ENCODE results near the gene UQCR10. TPM values are rescaled to one million over a fixed set of nuclear protein-coding genes. Genes with fewer than 3 reads are reported as not detected.

Gene UQCR10
- total RNA-seq, 1 experiment from 2014 or later: 93.7 TPM

DNA sequence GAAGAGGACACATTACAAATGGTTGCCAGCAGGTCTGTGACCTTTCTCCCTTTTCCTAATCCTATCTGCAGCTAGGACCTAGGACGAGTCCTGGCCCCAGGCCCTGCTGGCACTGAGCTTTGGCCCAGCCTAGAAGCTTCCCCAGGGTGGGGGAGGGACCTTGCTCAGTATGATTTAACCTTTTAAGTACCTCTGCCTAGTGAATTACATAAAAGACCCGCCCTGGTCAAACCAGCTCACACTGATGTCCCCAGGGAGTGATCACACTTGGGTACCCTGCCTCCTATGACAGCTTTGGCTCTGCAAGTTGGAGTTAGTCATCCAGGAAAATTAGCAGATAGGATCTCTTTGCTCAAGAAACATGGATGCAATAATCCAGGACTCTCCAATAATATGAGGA lies 49.0 kb downstream of the UQCR10 start:
- Histone ChIP-seq H3K4me3 (ENCODE audit: low read depth in 2 of 2, low read length in 2 of 2) (no peak overlapping the region), H3K9me3 (ENCODE audit: control insufficient read depth, insufficient read depth, low read depth, low read length) (no peaks in the 10 kb centered on the region), H3K36me3 (ENCODE audit: control insufficient read depth, insufficient read depth, low read length) (peaks cover 6% of the 10 kb centered on the region), H3K27ac (ENCODE audit: low read length) (no peak overlapping the region), H3K27me3 (ENCODE audit: control insufficient read depth, insufficient read depth, low read length) (no peaks in the 10 kb centered on the region), H3K4me1 (ENCODE audit: control insufficient read depth, insufficient read depth, low read length) (no peaks in the 10 kb centered on the region)
- BruUV-seq (replicated peaks): no TSS peak
- ATAC-seq (no peak), DNase-seq (ENCODE audit: low read depth, low spot score) (no peak)
- in situ Hi-C loops (cut with HindIII; ENCODE audit: low pct_unique_long_range_greater_than_20kb, low sequenced_read_pairs) (no loop called here), intact Hi-C loops (cut with micrococcal nuclease; ENCODE audit: unreplicated experiment) (no loop called here)
- TF ChIP-seq SIN3A (IDR thresholded peaks at IDR 0.05; ENCODE audit: borderline replicate concordance, insufficient read depth, low read depth, low read length) (no peak), TCF7L2 (IDR thresholded peaks at IDR 0.05; ENCODE audit: low read depth, low read length) (no peak), POLR2AphosphoS5 (IDR thresholded peaks at IDR 0.05; ENCODE audit: low read depth, low read length) (no peak)
- TF ChIP-seq, protein P1, sequence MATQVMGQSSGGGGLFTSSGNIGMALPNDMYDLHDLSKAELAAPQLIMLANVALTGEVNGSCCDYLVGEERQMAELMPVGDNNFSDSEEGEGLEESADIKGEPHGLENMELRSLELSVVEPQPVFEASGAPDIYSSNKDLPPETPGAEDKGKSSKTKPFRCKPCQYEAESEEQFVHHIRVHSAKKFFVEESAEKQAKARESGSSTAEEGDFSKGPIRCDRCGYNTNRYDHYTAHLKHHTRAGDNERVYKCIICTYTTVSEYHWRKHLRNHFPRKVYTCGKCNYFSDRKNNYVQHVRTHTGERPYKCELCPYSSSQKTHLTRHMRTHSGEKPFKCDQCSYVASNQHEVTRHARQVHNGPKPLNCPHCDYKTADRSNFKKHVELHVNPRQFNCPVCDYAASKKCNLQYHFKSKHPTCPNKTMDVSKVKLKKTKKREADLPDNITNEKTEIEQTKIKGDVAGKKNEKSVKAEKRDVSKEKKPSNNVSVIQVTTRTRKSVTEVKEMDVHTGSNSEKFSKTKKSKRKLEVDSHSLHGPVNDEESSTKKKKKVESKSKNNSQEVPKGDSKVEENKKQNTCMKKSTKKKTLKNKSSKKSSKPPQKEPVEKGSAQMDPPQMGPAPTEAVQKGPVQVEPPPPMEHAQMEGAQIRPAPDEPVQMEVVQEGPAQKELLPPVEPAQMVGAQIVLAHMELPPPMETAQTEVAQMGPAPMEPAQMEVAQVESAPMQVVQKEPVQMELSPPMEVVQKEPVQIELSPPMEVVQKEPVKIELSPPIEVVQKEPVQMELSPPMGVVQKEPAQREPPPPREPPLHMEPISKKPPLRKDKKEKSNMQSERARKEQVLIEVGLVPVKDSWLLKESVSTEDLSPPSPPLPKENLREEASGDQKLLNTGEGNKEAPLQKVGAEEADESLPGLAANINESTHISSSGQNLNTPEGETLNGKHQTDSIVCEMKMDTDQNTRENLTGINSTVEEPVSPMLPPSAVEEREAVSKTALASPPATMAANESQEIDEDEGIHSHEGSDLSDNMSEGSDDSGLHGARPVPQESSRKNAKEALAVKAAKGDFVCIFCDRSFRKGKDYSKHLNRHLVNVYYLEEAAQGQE (IDR thresholded peaks at IDR 0.05; ENCODE audit: insufficient read depth in 1 of 2, low read depth in 2 of 2, low read length in 1 of 2): no peak
- TF ChIP-seq, protein P2, sequence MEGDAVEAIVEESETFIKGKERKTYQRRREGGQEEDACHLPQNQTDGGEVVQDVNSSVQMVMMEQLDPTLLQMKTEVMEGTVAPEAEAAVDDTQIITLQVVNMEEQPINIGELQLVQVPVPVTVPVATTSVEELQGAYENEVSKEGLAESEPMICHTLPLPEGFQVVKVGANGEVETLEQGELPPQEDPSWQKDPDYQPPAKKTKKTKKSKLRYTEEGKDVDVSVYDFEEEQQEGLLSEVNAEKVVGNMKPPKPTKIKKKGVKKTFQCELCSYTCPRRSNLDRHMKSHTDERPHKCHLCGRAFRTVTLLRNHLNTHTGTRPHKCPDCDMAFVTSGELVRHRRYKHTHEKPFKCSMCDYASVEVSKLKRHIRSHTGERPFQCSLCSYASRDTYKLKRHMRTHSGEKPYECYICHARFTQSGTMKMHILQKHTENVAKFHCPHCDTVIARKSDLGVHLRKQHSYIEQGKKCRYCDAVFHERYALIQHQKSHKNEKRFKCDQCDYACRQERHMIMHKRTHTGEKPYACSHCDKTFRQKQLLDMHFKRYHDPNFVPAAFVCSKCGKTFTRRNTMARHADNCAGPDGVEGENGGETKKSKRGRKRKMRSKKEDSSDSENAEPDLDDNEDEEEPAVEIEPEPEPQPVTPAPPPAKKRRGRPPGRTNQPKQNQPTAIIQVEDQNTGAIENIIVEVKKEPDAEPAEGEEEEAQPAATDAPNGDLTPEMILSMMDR (IDR thresholded peaks at IDR 0.05): no peak
- CTCF ChIA-PET: no interaction called here
- POLR2A ChIA-PET: no interaction called here

DNA sequence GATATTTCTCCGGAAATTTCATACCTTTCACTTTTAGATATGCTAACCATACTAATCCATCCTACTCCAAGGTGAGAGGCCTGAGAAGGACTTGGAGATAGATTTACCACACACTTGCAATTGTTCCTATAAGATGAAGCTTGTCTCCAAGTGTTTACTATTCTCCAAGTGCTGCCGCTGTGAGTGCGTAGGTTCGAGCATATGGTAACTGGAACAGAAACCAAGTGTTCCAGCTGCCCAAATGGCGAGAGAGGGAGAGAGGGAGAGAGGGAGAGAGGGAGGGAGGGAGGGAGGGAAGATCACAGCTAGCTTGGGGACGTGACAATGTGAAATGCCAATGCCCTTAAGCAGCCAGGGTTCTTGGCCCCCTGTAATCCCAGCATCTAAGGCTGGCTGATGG lies 49.4 kb downstream of the UQCR10 start:
- no peak overlapping the region for H3K4me3 ChIP-seq (ENCODE audit: low read depth in 2 of 2, low read length in 2 of 2)
- in situ Hi-C loops (cut with HindIII; ENCODE audit: low pct_unique_long_range_greater_than_20kb, low sequenced_read_pairs) (no loop called here), intact Hi-C loops (cut with micrococcal nuclease; ENCODE audit: unreplicated experiment) (no loop called here)
- TF ChIP-seq SIN3A (IDR thresholded peaks at IDR 0.05; ENCODE audit: borderline replicate concordance, insufficient read depth, low read depth, low read length): no peak
- TF ChIP-seq TCF7L2 (IDR thresholded peaks at IDR 0.05; ENCODE audit: low read depth, low read length): no peak
- TF ChIP-seq, protein P2 (IDR thresholded peaks at IDR 0.05): no peak
- TF ChIP-seq, protein P1 (IDR thresholded peaks at IDR 0.05; ENCODE audit: insufficient read depth in 1 of 2, low read depth in 2 of 2, low read length in 1 of 2): no peak
- no peak for TF ChIP-seq POLR2AphosphoS5 (IDR thresholded peaks at IDR 0.05; ENCODE audit: low read depth, low read length)
- peaks cover 6% of the 10 kb centered on the region for H3K36me3 ChIP-seq (ENCODE audit: control insufficient read depth, insufficient read depth, low read length)
- H3K27me3 ChIP-seq (ENCODE audit: control insufficient read depth, insufficient read depth, low read length): no peaks in the 10 kb centered on the region
- ChIA-PET POLR2A (no interaction called here), CTCF (interaction anchor here (0.6 kb wide), 1 partner anchor 15 kb away, joined by 6 read pairs; no protein-coding TSS in a partner anchor)
- no TSS peak for BruUV-seq (replicated peaks)
- ATAC-seq: no peak
- no peak overlapping the region for H3K27ac ChIP-seq (ENCODE audit: low read length)
- no peak for DNase-seq (ENCODE audit: low read depth, low spot score)
- no peaks in the 10 kb centered on the region for H3K9me3 ChIP-seq (ENCODE audit: control insufficient read depth, insufficient read depth, low read depth, low read length)
- H3K4me1 ChIP-seq (ENCODE audit: control insufficient read depth, insufficient read depth, low read length): no peaks in the 10 kb centered on the region

All from Panc1 (cell line).